ENCODE measurements around the gene ITPKB.
A peak's percentile ranks its signal among the peaks of the same experiment; 100 is the strongest.
"Not testable (repeated sequence)": the region's sequence is repeated elsewhere in the genome, so short reads cannot be mapped to it uniquely, and the experiment has no call there.

ITPKB gene

GRCh38 chr1:226738995-226739695 is at the start of gene ITPKB:
Gene ITPKB, minus strand, starts transcription at chr1:226739282. Its CDS starts 1,824 bp downstream, at chr1:226737458.
- H3K4me3 ChIP-seq (ENCODE audit: low read depth, low read length) = peak within 1 kb of the TSS; percentile 61
- no peak for DNase-seq (ENCODE audit: low read depth)

DNA sequence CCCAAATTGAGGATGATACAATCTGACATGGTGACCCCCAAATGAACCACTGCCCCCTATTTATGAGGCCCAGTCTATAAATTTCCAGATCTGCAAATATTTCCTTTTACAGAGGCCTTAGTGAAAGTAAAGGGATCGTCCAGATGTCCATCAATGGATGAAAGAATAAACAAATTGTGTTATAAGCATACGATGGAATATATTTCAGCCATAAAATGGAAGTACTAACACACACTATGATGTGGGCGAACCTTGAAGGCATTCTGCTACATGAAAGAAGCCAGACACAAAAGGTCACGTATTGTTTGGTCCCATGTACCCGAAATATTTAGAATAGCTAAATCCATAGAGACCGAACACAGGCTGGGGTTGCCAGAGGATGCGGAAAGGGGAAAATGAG is 48.6 kb upstream of the ITPKB start:
- no peak for DNase-seq (ENCODE audit: low read depth)
- H3K4me3 ChIP-seq (ENCODE audit: low read depth, low read length) = no peak overlapping the region

DNA sequence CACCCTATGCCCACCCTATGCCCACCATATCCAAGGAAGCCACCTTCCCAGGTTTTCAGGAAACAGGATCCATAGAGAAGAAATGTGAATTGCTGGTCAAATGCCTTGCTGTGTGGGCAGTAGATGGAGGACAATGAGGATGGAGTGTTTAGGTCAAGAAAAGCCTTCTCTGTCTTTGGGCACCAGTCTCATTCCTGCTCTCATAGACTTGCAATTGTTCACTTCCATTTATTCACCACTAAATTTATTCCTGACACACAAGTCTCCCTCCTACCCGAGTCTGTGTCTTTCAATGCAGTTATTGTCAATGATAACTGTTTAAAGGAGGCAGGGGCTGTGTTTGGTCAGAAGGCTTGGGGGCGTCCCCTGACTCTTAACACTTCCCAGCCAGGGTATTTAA is 48.0 kb upstream of the ITPKB start:
- H3K4me3 ChIP-seq (ENCODE audit: low read depth, low read length) = no peak overlapping the region
- no peak for DNase-seq (ENCODE audit: low read depth)

- DNase-seq (ENCODE audit: low read depth) = no peak
- H3K4me3 ChIP-seq (ENCODE audit: low read depth, low read length) = no peak overlapping the region
Measured at GRCh38 chr1:226786550-226786949, 47.5 kb upstream of the ITPKB start.

DNA sequence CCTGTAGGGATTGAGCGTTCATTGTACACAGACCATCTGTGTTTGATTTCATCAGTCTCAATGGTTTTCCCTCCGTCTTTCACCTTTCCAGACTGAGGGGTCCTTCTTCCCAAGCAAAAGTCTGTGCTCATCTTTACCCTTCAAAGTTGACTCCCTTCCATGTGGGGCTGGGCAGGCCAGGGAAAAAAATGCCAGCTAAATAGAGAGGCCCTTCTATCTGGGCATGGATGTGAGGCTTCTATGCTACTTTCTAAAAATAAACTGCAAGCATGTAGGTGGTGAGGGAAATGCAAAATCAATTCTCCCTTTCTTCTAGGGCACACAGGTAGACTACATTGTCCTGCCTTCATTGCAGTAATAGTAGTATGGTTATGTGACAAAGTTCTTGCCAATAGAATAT is 46.7 kb upstream of the ITPKB start:
- no peak overlapping the region for H3K4me3 ChIP-seq (ENCODE audit: low read depth, low read length)
- DNase-seq (ENCODE audit: low read depth) = no peak

- no peak overlapping the region for H3K4me3 ChIP-seq (ENCODE audit: low read depth, low read length)
- DNase-seq (ENCODE audit: low read depth) = no peak
Measured at GRCh38 chr1:226784081-226785049, 45.3 kb upstream of the ITPKB start.

DNA sequence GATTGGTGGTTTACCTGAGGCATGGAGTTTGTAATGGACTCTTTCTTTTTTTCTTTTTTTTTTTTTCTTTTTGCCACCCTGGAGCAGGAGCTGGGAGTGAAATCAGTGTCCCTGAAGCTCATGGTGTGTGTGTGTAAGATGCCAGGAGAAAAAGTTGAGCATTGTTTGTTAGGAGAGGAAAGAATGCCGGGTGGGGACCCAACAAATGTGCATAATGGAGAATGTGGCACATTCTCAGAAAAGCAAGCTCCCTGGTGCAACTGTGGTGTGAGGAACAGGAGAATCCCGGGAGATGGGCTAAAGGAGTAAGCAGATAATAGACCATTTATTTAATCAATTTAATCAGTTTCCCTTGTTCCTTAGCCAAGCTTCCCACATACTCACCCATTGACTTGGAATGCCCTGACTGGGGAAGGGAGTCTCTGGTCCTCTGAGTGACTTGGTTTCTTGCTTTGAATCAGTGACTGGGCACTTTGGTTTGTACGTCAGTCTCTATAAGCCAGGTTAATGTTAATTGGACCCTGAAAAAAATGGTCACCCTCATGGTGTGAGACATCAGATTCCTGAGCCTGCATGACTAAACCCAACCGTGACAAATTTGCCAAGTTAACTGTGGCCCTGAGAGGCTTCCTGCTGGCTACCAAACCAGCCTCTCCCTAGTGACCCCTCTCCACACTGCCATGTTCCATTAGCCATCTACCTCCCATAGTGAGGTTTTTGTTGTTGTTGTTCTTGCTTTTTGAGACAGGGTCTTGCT is 43.9 kb upstream of the ITPKB start:
- H3K4me3 ChIP-seq (ENCODE audit: low read depth, low read length) = no peak overlapping the region
- no peak for DNase-seq (ENCODE audit: low read depth)

DNA sequence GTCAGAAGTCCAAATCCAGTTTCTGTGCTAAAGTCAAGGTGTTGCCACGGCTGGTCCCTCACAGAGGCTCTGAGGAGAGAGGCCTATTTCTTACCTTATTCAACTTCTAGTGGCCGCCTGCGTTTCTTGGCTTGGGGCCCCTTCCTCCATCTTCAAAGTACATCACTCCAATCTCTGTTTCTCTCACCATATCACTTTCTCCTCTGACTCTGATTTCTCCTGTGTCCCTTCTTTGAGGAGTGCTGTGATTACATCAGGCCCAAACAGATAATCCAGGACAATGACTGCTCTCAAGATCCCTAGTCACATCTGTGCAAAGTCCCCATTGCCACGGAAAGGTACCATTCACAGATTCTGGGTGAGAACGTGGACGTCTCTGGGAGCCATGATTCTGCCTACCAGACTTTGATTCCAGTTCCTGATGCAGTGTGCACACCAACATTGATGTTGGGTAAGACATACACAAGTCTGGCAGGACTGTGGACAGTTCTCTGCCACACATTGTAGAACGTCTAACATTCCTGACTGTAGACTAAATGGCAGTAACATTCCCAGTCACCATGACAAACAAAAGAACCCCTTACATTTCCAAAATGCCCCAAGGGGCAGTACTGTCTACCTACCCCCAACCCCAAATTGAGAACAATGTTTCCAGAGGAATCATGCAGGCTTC is 43.0 kb upstream of the ITPKB start:
- DNase-seq (ENCODE audit: low read depth) = no peak
- no peak overlapping the region for H3K4me3 ChIP-seq (ENCODE audit: low read depth, low read length)

GRCh38 chr1:226779561-226779960 is 40.5 kb upstream of the ITPKB start:
- no peak overlapping the region for H3K4me3 ChIP-seq (ENCODE audit: low read depth, low read length)
- no peak for DNase-seq (ENCODE audit: low read depth)

DNA sequence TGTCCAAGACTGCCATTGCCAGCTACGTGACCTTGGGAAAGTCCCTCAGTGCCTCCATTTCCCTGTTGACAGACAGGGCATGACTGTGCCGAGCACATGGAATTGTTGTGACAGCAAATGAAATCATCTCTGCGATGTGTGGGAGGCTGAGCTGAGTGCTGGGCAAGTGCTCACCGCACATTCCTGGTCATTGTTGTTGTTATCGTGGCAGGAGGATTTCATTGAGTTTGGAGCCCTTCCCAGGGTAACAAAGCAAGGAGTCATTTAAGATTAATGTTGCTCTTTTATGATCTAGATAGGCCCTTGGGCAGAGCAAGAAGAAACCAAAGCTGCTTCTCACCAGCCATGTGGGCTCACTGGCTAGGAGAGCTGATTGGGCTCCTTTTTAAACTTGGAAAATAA is 39.6 kb upstream of the ITPKB start:
- DNase-seq (ENCODE audit: low read depth) = peak; percentile 84
- no peak overlapping the region for H3K4me3 ChIP-seq (ENCODE audit: low read depth, low read length)

DNA sequence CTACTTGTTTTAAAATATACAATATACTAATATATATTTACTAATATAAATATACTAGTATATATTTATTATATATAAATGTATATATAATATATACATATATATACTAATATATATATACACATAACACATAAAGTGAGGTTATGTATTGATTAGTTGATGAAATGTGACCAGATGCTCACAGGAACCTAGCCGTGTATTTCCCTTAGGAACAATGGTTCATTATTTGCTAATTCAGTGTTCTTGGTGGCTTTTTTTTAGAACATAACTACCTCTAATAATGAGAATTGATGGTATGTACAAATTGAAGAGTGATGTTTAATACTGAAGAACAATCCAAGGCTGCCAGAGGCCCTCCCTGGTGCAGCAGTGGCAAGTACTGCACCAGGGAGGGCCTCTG is 37.9 kb upstream of the ITPKB start:
- no peak for DNase-seq (ENCODE audit: low read depth)

GRCh38 chr1:226776066-226776465 is 37.0 kb upstream of the ITPKB start:
- DNase-seq (ENCODE audit: low read depth) = no peak
- no peak overlapping the region for H3K4me3 ChIP-seq (ENCODE audit: low read depth, low read length)

More for the DNA sequence above, 37.9 kb upstream of the ITPKB start:
- no peak overlapping the region for H3K4me3 ChIP-seq (ENCODE audit: low read depth, low read length)

DNA sequence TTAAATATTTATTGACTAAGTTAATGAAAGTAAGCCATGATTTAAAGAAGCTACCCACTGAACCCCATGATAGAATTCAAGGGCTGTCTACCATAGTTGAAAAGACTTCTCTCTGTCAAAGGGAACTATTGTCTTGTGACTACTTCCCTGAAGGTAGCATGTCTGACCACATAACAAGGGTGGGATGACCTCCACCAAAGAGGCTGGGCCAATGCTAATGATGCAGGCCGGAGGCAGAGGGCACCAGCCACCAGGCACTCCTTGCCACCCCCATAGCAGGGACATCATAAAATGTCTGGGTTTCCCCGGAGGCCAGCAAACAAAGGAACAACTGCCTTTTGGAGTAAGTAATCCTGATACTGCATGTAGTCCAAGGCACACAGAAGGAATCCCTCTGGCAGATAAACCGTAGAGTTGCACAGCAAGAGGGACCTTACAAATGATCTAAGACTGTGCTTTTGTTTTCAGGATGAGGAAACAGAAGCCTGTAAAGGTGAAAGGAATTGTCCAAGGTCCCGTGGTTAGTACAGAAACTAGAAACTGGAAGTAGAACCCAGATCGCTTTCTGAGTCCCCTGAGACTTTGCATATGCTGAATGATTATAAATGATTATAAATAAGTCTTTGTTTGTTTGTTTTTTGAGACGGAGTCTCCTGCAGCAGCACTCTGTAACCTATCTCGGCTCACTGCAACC is 33.5 kb upstream of the ITPKB start:
- no peak for DNase-seq (ENCODE audit: low read depth)

GRCh38 chr1:226767170-226767569 is 28.1 kb upstream of the ITPKB start:
- not testable (repeated sequence) for H3K4me3 ChIP-seq (ENCODE audit: low read depth, low read length); DNase-seq (ENCODE audit: low read depth)

More for the DNA sequence above, 33.5 kb upstream of the ITPKB start:
- no peak overlapping the region for H3K4me3 ChIP-seq (ENCODE audit: low read depth, low read length)

DNA sequence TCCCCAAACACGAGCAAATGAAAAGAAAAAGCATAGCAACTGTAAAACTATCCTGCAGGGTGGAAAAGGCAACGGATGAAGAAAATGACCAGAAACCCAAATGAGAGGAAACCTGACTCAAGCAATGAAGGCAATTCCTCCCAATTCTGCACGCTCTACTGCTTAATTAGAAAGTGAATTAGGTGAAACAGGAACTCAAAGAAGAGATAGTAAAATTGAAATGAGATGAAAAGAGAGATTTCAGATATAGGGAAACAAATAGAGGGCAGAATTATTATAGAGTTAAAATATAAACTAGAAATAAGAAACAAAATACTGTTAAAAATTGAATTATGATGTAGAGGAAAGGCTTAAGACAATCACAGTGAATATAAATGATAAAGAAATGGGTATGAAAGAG is 27.5 kb upstream of the ITPKB start:
- DNase-seq (ENCODE audit: low read depth) = no peak
- H3K4me3 ChIP-seq (ENCODE audit: low read depth, low read length) = no peak overlapping the region

GRCh38 chr1:226764533-226764932 is 25.5 kb upstream of the ITPKB start:
- no peak for DNase-seq (ENCODE audit: low read depth)
- H3K4me3 ChIP-seq (ENCODE audit: low read depth, low read length) = no peak overlapping the region

DNA sequence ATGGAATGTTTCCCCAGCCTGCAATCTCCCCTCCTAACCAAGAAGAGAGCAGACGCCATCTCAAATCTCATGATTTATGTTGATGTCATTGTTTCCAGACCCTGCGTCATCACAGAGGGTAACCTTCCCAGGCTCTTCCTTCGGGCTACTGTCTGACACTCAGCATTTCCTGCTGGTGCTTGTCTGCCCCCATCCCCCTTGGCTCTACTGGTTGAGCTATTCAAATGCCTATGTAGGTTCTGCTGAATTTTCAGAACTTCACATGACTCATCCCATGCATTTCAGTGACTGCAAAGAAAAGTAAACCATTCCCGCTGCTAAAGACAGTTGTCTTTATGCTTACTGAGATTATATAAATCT is 24.8 kb upstream of the ITPKB start:
- DNase-seq (ENCODE audit: low read depth) = peak; percentile 67
- H3K4me3 ChIP-seq (ENCODE audit: low read depth, low read length) = no peak overlapping the region

- no peak for DNase-seq (ENCODE audit: low read depth)
- no peak overlapping the region for H3K4me3 ChIP-seq (ENCODE audit: low read depth, low read length)
Measured at GRCh38 chr1:226762988-226763904, 24.2 kb upstream of the ITPKB start.
